Heart left ventricle (tissue), 13 donors: ENCODE results near the gene C16orf95.

Source experiments
- POLR2A ChIP-seq, 2 donors: fragments of 450-650 bp; IDR thresholded peaks; one replicate each; pipeline ENCODE4 v1.6.1; 2017; ENCODE audit warnings: antibody characterized with exemption in 2 of 2, mild to moderate bottlenecking in 2 of 2, moderate library complexity in 2 of 2
- TF ChIP-seq, protein P1 (sequence below), 12 donors: fragments of 200-600 bp; sonication (generic) in 4 of 12; IDR thresholded peaks; one replicate each; pipeline versions ENCODE4 v1.5.0 to v1.8.0; 2018 to 2022; ENCODE audit warnings: antibody characterized with exemption in 12 of 12, mild to moderate bottlenecking in 5 of 12
- donor health status: ischemic (EF 13 %, LVEDD 7.1; RV severe dilation, severe dysfunction).
- donor health status: DM: no; HTN: yes; CAD: no.
- donor health status: DM: no; HTN: no; CAD: no.
- donor health status: ischemic (EF 25% LVEDD 6.9; RV normal size, moderate dysfunction).
- donor health status: ischemic (EF 25% LVEDD 5.7; RV mildly dilated, moderate dysfunction).
- donor health status: ischemic (EF 35%, LVEDD 5.7; RV mildly dilated, moderate dysfunction).
- donor health status: nonischemic (EF 11% LVEDD 7.7; RV severe dilation, severe dysfunction).
- donor health status: DM: yes; HTN: yes; CAD: no.
- donor health status: PGD.
- donor health status: ischemic (EF 29% LVEDD 5.4; RV normal size, mild dysfunction).
- donor health status: nonischemic (EF 23%, LVEDD 6.1; RV moderate dilation, normal function).

DNA sequence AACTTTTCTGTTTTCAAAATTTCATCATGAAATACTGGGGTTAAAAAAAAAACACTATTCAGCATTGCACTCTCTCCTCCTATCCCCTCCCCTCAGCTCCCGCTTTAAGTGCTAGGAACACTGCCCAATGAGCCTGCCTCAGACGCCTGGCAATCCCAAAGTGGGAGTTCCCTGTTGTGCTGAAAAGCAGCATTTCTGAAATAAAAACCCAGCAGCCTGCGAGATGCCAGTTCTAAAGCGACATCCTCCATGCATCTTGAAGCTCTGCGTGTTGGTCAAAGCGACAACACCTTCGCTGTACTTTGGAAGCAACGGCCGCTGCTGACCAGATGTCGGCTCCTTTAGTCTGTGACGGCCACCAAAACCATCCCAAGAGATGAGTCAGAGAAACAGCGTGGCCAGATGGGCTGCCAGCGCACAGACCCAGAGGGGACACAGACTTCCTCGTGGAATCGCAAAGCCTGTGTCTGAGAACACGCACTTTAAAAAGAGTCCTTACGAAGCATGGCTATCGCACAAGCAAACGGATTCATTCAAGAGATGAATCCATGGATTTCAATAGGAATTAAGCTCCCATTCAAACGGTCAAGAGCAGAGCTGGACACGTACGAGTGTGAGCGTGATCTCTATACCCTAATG, 33.6 kb upstream of the C16orf95 start:
- no peak for TF ChIP-seq POLR2A (IDR thresholded peaks at IDR 0.05)
- TF ChIP-seq, protein P1, sequence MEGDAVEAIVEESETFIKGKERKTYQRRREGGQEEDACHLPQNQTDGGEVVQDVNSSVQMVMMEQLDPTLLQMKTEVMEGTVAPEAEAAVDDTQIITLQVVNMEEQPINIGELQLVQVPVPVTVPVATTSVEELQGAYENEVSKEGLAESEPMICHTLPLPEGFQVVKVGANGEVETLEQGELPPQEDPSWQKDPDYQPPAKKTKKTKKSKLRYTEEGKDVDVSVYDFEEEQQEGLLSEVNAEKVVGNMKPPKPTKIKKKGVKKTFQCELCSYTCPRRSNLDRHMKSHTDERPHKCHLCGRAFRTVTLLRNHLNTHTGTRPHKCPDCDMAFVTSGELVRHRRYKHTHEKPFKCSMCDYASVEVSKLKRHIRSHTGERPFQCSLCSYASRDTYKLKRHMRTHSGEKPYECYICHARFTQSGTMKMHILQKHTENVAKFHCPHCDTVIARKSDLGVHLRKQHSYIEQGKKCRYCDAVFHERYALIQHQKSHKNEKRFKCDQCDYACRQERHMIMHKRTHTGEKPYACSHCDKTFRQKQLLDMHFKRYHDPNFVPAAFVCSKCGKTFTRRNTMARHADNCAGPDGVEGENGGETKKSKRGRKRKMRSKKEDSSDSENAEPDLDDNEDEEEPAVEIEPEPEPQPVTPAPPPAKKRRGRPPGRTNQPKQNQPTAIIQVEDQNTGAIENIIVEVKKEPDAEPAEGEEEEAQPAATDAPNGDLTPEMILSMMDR (IDR thresholded peaks at IDR 0.05): no peak
